Measurements from ENCODE around the gene ENSA. TPM values are rescaled to one million over a fixed set of nuclear protein-coding genes. Genes with fewer than 3 reads are reported as not detected.

The ENSA gene
- total RNA-seq, 4 donors from 2014 or later = 179 to 377 (median 344) TPM

- TF ChIP-seq CTCF (IDR thresholded peaks at IDR 0.05) = no peak
- TF ChIP-seq POLR2A (IDR thresholded peaks at IDR 0.05) = peak in 1 of 4 donors; percentile 18
- 2 to 20% methylated on average over 2 of the region's 2 CpGs for WGBS, 2 donors
These were observed 52.4 kb downstream of the ENSA start for GRCh38 chr1:150576794-150577556.

GRCh38 chr1:150576367-150576711, 53.1 kb downstream of the ENSA start:
- H3K27ac ChIP-seq = peak overlapping the region; percentile 98 to 100 (median 99)
- peaks cover 32 to 70% (median 45%) of the 10 kb centered on the region in 3 donors for H3K4me1 ChIP-seq
- H3K4me3 ChIP-seq = peak overlapping the region; percentile 92 to 99 (median 96)
- no peaks in the 10 kb centered on the region for H3K9me3 ChIP-seq
- no peak for TF ChIP-seq POLR2A (IDR thresholded peaks at IDR 0.05)
- TF ChIP-seq CTCF (IDR thresholded peaks at IDR 0.05) = no peak
- intact Hi-C loops (cut with DNase I) = no loop called here
- DNase-seq = no peak
- no peaks in the 10 kb centered on the region for H3K27me3 ChIP-seq
- WGBS, 2 donors = 0 to 1% methylated on average over 4 of the region's 4 CpGs
- H3K36me3 ChIP-seq = peaks cover 9 to 66% (median 40%) of the 10 kb centered on the region in 3 donors

More at GRCh38 chr1:150576794-150577556, 52.4 kb downstream of the ENSA start:
- Histone ChIP-seq H3K4me3 (peak overlapping the region; percentile 92 to 99 (median 96)), H3K27ac (peak overlapping the region; percentile 98 to 100 (median 99)), H3K4me1 (peaks cover 30 to 65% (median 39%) of the 10 kb centered on the region in 3 donors), H3K9me3 (no peaks in the 10 kb centered on the region), H3K27me3 (no peaks in the 10 kb centered on the region), H3K36me3 (peaks cover 9 to 60% (median 40%) of the 10 kb centered on the region in 3 donors)
- intact Hi-C loops (cut with DNase I) = no loop called here
- DNase-seq = no peak

- Histone ChIP-seq H3K36me3 (peaks cover 9 to 72% (median 40%) of the 10 kb centered on the region in 3 donors), H3K4me1 (peaks cover 38 to 71% (median 51%) of the 10 kb centered on the region in 3 donors), H3K4me3 (peak overlapping the region; percentile 92 to 99 (median 96)), H3K9me3 (no peaks in the 10 kb centered on the region), H3K27ac (peak overlapping the region; percentile 98 to 100 (median 99)), H3K27me3 (no peaks in the 10 kb centered on the region)
- intact Hi-C loops (cut with DNase I) = no loop called here
- no peak for TF ChIP-seq CTCF (IDR thresholded peaks at IDR 0.05)
- no peak for TF ChIP-seq POLR2A (IDR thresholded peaks at IDR 0.05)
- no peak for DNase-seq
- WGBS, 2 donors = 0 to 5% methylated on average over 1 of the region's 1 CpG
These were observed 53.7 kb downstream of the ENSA start for GRCh38 chr1:150575518-150576366.

GRCh38 chr1:150575072-150575489, 54.3 kb downstream of the ENSA start:
- peaks cover 37 to 72% (median 55%) of the 10 kb centered on the region in 3 donors for H3K4me1 ChIP-seq

More at GRCh38 chr1:150575072-150575489, 54.3 kb downstream of the ENSA start:
- Histone ChIP-seq H3K36me3 (peaks cover 9 to 73% (median 40%) of the 10 kb centered on the region in 3 donors), H3K27me3 (no peaks in the 10 kb centered on the region), H3K4me3 (peak overlapping the region; percentile 92 to 99 (median 96)), H3K27ac (peak overlapping the region; percentile 98 to 100 (median 99)), H3K9me3 (no peaks in the 10 kb centered on the region)
- DNase-seq = no peak
- intact Hi-C loops (cut with DNase I) = no loop called here
- TF ChIP-seq POLR2A (IDR thresholded peaks at IDR 0.05) = no peak
- TF ChIP-seq CTCF (IDR thresholded peaks at IDR 0.05) = no peak
- WGBS, 2 donors = 21 to 22% methylated on average over 4 of the region's 4 CpGs
